GM18867 (cell line): ENCODE measurements around the gene WNT1.
A peak's percentile ranks its signal among the peaks of the same experiment; 100 is the strongest.

Source experiments
- ATAC-seq: cut with Tn5 transposase; IDR thresholded peaks from one replicate; pipeline ENCODE4 v1.9.1; 2021; ENCODE audit warnings: mild to moderate bottlenecking, moderate library complexity; ENCODE audit not compliant: unreplicated experiment

The WNT1 gene

DNA sequence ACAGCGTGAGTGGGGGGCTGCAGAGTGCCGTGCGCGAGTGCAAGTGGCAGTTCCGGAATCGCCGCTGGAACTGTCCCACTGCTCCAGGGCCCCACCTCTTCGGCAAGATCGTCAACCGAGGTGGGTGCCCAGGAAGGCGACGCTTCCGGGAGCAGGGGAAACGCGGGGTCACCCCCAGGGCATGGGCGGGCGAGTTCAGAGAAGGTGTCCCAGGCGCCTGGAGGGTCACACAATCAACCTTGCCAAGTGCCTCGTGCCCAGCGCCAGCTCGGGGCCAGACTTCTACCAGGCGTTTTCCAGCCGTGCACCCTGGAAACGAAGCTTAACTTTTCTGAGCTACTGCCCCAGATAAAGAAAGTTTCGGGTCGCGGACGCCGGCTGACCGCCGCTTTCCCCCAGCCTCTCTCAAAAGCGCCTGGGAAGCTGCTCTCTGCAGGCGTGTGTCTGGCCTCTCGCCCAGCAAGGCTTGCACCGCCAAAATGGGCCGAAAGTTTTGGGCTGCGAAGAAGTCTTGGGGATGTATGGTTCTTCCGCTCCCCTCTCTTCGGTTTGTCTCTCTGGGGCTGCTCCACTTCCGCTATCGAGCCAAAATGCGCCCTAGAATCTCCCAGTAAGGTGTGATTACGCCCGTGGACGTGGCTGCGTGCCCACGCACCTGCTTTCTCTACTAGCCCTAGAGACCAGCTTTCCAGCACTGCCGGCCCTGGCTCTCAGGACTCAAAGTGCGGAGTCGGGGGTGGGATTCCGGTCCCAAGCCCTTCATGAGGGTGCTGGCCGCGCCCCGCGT is 1.7 kb downstream of the WNT1 start:
- no peak for ATAC-seq

DNA sequence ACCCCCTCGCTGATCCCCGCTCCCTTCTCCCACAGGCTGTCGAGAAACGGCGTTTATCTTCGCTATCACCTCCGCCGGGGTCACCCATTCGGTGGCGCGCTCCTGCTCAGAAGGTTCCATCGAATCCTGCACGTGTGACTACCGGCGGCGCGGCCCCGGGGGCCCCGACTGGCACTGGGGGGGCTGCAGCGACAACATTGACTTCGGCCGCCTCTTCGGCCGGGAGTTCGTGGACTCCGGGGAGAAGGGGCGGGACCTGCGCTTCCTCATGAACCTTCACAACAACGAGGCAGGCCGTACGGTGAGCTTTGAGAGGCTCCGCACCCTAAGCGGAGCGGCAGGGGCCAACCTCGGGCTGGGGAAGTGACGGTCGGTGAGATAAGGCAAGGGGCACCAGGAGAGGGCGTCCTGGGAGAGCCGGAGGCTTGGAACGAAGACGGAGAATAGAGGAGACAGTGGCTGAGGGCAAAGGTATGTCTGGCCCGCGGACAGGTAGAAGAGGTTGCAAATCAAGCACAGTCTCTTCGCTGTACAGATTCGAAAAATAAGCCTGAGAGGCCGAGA is 2.3 kb downstream of the WNT1 start:
- no peak for ATAC-seq

DNA sequence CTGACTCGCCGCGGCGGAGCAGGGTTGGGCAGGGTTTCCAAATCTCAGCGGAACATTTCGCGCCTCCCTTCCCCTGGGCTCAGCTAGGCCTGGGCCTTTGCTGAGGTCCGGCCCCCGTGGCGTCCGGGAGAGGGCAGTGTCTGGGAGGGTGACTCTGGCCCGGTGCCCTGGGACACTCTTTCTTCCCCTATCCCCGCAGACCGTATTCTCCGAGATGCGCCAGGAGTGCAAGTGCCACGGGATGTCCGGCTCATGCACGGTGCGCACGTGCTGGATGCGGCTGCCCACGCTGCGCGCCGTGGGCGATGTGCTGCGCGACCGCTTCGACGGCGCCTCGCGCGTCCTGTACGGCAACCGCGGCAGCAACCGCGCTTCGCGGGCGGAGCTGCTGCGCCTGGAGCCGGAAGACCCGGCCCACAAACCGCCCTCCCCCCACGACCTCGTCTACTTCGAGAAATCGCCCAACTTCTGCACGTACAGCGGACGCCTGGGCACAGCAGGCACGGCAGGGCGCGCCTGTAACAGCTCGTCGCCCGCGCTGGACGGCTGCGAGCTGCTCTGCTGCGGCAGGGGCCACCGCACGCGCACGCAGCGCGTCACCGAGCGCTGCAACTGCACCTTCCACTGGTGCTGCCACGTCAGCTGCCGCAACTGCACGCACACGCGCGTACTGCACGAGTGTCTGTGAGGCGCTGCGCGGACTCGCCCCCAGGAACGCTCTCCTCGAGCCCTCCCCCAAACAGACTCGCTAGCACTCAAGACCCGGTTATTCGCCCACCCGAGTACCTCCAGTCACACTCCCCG is 3.0 kb downstream of the WNT1 start:
- no peak for ATAC-seq

DNA sequence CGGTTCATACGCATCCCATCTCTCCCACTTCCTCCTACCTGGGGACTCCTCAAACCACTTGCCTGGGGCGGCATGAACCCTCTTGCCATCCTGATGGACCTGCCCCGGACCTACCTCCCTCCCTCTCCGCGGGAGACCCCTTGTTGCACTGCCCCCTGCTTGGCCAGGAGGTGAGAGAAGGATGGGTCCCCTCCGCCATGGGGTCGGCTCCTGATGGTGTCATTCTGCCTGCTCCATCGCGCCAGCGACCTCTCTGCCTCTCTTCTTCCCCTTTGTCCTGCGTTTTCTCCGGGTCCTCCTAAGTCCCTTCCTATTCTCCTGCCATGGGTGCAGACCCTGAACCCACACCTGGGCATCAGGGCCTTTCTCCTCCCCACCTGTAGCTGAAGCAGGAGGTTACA is 3.6 kb downstream of the WNT1 start:
- no peak for ATAC-seq

DNA sequence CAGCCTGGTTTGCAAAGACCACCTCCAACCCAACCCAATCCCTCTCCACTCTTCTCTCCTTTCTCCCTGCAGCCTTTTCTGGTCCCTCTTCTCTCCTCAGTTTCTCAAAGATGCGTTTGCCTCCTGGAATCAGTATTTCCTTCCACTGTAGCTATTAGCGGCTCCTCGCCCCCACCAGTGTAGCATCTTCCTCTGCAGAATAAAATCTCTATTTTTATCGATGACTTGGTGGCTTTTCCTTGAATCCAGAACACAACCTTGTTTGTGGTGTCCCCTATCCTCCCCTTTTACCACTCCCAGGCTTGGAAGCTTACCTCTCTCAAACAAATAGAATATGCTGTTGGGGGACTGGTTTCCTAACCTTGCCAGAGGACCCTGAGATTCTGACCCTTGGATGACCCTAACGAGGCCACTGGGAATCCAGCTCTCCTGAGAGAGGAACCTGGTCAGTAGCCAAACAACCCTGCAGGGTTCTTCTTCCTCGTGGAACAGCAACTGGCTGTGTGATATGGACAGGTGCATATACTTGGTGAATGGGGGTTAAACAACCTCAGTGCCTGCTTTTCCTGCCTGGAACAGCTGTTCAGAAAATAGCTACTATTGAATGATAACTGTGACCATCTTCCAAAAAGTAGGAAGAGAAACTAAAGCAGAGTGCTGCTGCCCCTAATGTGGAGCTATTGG is 4.4 kb downstream of the WNT1 start:
- ATAC-seq: no peak

DNA sequence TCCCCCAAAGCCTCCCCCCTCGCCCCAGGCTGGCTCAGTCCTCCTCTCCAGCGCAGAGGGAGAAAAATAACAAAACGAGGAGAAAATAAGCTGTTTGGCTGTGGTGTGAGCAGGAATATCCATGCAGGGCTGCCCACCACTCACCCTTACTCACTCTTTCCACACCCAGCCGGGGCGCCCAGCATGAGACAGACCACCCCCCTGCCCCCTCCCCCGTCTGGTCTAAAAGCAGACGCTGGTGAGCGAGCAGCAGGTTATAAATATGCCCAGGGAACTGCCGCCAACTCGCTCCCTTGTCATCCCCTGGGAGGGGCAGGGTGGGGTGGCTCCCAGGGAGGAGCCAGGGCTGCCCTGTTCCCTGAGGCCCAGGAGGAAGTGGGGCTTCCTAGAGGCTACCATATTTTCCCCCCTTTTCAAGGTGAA is 7.4 kb downstream of the WNT1 start:
- no peak for ATAC-seq

DNA sequence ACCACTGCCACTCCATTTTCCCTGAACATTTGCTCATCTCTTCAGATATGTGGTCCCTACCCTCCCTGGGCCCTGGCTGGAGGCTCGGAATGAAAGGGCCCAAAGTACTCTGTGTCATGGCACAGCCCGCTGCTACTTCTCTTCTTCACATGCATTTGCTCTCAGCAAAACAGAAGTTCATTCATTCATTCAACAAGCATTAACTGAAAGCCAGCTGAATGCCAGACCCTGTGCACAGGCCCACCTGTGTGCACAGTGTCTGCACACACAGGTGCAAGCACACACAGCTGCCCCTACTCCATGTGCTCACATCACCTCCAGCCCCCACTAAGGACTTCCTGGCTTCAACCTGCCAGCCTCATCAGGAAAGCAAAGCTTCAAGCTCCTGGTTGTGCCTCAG is 7.8 kb downstream of the WNT1 start:
- ATAC-seq: no peak

DNA sequence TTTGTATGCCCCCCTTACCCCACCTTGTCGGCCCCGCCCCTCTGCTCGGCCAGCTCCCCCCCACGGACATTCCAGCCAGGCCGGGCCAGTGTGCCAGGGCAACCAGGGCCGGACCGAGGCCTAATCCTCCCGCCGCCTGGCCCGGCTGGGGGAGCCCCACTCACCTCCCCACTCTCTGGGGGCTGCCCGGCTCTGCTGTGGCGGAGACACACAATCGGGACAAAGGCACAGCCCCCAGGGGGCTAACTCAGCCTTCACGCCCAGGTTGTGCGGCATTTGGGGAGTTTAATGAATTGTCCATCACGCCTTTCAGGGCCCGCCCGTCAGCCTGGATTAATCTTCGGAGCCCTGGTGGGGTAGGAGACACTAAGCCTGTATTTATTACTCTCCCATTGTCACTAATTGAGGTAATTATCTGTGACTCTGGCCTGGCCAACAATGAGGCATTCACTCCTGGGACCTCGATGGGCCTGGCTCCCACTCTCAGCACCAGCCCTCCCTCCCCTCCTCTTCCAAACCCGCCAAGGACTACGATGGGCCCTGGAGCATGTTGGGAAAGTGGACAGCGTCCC is 8.7 kb downstream of the WNT1 start:
- ATAC-seq: no peak

DNA sequence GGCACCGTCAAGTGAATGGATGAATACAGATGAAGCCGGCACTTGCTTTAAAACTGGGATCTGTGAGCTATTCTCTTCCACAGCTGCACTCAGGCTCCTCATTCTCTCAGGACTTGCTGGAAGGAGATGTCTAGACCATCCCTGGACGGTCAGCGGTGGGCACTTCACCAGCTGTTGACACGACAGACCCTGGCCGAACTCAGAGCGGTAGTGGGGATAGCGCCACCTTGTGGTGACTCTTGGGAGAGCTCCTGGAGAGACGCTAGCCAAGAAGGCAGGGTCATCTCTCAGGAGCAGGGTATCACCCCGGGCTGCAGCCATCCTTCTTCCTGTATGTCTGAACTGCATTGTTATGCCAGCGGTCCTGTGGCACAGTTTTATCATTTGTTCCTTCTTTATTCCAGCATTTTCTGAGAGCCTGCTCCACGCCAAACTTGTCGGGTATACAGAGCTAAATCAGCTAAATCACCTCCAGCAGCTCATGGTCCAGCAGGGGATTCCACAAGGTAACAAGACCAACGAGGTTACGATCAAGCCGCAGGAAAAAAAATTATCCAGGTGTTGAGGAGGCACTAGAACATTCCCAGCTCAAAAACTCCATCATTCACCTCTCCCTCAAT is 10.0 kb downstream of the WNT1 start:
- ATAC-seq: no peak

DNA sequence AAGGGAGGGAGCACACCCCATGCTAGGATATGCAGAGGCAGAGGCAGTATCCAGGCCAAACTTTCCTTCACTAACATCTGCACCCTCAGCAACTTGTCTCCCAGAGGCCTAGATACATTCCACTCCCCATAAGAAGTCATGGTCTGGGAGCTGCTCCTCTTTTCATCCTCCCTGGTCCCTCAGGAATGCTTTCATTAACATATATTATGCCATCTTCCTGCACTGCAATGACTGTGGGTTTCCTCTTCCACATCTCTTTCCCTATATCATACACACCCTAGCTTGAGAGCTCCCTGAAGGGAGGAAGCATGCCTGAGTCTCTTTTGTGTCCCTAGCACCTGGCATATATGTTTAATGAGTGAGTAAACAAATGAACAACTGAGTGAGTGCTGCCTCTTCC is 12.4 kb downstream of the WNT1 start:
- no peak for ATAC-seq

DNA sequence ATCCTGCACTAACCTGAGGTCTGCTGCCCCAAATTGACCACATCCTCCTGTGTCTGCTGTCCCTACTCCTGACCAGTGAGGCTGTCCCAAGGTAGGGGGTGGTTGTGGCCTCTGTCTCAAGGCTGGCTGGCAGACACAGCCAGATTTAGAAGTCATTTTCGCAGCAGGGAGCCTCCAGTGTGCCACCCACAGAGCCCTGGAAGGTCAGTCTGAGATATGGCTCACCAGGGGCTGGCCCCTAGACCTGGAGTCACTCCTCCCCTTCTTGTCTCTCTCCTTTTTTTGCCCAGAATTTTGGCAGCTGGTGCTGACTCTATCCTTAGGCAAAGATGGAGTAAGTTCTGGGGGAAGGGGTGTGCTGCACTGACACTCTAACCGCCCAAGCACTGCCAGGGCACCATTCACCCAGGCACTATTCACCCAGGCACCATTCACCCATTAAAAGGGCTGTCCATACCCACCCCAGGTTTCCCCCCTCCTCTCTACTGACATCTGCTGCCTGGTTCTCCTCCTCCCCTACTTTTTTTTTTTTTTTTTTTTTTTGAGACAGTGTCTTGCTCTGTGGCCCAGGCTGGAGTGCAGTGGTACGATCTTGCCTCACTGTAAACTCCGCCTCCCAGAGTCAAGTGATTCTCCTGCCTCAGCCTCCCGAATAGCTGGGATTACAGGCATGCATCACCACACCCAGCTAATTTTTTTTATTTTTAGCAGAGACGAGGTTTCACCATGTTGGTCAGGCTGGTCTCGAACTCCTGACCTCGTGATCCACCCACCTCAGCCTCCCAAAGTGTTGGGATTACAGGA is 13.3 kb downstream of the WNT1 start:
- no peak for ATAC-seq

DNA sequence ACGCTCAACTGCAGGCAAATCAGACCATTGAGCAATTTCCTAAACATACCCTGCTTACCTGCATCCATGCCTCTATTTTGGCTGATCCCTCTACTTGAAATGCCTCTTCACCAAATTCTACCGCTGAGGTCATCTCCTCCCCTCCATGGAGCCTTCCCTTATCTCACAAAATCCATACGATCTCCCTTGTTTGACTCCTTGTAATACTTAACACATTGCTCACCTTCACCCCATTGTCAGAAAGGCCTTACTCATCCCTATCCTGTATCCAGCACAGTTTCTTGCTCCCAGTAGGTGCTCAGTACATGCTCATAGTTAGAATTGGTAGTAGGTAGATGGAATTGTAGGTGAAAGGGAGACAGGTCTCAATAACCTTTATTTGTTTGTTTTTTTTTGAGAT is 15.7 kb downstream of the WNT1 start:
- ATAC-seq: no peak

DNA sequence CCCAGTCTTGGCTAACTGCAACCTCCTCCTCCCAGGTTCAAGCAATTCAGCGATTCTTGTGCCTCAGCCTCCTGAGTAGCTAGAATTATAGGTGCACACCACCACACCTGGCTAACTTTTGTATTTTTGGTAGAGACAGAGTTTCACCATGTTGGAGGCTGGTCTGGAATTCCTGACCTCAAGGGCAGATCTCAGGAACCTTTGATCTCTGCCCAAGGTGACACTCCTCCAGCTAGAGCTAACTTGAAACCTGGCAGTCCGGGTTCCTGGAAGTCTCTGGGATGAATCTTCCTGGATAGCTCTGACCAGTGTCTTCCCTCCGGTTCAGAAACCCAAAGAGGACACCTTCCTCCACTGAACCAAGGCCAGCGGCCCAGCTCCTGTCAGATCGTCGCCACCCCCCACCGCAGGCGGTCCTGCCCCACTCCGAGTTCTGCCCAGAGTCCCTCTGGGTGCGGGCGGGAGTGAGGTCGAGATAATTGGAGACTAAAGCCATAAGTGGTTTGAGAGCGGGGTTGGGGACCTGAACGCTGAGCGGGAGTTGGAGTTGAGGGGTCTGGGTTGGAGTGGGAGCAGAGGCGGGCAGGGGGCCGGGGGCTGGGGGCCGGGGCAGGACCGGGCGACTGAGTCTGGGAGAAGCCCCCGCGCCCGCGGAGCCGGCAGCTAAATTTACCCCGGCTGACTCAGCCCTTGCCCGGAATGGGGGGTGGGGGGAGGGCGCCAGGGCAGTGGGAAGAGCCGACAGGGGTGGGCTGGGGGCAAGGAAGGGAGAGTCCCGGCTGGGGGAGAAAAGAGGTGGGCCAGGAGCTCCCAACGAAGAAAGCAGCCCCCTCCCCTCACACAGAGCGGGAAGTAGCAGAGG is 16.3 kb downstream of the WNT1 start:
- no peak for ATAC-seq

DNA sequence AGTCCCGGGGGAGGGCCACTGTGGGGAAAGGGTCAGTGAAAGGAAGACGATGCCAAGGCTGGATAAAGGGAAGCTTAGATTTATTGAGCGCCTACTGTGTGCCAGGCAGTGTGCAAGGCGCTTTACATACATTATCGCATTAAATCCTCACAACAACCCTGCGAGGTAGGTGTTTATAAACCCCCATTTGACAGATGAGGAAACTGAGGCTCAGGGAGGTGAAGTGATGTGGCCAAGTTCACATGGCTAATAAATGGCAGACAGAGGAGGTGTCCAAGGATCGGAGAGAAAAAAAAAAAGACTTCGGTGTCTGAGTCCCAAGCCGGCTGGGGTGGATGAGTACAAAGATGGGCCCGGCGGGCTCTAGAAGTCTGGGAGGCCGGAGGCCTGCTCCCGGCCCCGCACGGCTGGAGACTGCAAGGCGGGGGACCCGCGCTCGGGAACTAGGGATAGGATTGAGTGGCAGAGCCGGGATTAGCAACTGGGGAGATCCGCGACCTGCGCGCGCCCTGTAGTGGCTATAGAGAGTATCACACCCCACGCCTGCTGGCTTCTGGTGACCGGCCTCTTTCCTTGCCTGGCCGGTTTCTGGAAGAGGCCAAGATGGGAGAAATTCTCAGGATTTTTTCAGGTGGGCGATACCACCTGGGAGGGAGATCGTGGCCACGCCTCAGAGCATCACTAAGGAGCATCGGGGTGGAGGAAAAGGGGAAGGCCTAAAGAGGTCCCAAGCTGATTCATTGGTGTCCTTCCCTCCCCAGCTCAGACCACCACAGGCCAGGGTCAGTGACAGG is 17.2 kb downstream of the WNT1 start:
- ATAC-seq: peak; percentile 40

DNA sequence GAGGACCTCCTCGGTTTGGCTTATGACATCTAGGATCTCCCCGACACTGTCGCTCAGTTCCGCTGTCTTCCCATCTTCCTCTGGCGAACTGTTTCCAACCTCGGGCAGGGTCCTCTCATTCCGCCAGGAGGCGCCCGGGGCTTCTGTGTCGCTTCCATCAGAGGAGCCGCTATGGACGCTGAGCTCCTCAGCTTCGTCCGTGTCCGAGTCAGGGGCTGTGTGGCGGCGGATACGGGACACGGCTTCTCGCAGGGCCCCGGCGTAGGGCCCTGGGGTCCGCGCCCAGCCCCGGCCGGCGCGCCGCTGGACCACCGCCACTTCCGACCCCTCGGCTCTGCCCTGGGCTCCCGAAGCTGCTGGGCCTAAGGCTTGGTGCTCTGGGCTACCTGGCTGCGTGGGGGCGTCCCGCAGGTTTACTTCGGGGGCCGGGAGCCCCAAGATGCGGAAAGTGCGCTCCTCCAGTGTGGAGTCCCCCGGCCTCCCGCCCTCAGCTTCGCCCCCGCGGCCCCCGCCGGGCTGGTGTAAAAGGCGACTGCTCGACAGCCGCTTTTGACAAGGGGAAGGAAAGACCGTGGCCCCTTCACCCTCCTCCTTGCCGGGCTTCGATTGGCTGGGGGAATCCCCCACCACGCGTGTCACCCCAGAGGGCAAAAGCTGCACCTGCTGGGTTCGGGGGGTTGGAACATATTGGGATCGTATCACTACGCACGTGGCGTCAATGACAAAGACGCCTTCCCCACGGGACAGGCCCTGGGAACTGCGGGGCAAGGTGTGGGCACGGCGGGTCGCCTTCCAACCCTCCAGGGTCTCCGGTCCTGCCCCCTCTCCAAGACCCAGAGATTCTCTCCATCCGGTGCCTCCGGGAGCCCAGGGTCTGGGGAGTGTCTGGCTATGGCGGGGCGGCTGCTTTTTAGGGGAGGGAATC is 18.9 kb downstream of the WNT1 start:
- ATAC-seq: no peak

DNA sequence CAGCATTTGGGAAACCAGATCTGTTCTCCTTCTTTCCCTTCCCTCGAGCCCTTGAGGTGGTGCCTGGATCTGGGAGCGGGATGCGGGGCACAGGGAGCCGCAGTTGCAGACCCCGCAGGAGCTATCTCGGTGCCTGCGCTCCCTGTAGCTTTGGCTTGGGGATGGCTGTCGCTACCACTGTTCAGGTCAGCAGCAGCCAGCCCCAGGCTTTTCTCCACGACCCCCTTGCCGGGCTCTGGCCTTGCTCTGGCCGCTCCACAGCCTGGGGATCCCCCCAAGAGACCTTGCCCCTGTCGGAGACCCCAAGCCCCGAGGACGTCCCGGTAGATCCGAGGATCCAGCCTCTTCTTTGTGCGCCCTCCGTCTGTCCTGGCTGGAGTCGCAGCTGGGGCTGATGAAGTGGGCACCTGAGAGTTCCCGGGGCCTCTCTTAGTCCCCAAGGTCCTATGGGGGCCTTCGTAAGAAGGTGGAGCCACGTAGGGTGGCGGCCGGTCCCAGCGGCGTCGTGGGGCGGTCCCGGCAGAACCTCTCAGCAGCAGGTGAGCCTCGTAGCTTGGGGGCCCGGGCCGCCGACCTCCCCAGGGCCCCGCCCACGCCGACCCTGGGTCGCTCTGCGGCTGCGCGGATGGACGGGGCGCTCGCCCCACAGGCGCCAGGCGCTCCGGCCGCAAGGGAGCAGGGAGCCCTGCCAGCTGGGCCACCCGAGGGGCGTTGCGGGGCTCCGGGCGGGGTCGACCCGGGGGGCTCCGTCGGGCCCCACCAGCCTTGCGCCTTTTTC is 19.8 kb downstream of the WNT1 start:
- ATAC-seq: no peak
